Skin epidermis (tissue), 12 donors: ENCODE results near the gene CHTOP.
A peak's percentile ranks its signal among the peaks of the same experiment; 100 is the strongest.
"Not testable (repeated sequence)": the region's sequence is repeated elsewhere in the genome, so short reads cannot be mapped to it uniquely, and the experiment has no call there.

Experiments used
- H3K27ac ChIP-seq, 21 experiments: fragments of 200-600 bp; sonication (generic) in 11 of 21; one replicate each; pipeline ENCODE4 v1.5.0; 2020; ENCODE audit warnings: mild to moderate bottlenecking in 3 of 21, inconsistent platforms in 2 of 21, moderate library complexity in 2 of 21
- H3K4me3 ChIP-seq, 7 experiments: fragments of 200-600 bp; sonication (generic) in 2 of 7; one replicate each; pipeline ENCODE4 v1.5.0; 2020; ENCODE audit warnings: inconsistent platforms in 2 of 7, mild to moderate bottlenecking in 2 of 7, moderate library complexity in 1 of 7

CHTOP gene

GRCh38 chr1:153649863-153650235, 16.0 kb downstream of the CHTOP start:
- Histone ChIP-seq H3K4me3 (no peak overlapping the region), H3K27ac (peak overlapping the region in 1 of 21 experiments; percentile 55)

- Histone ChIP-seq H3K27ac (no peak overlapping the region), H3K4me3 (no peak overlapping the region)
These were observed 17.9 kb downstream of the CHTOP start for GRCh38 chr1:153651771-153652170.

- peak overlapping the region in 10 of 21 experiments; percentile 9 to 70 (median 39) for H3K27ac ChIP-seq
- H3K4me3 ChIP-seq, result no peak overlapping the region
These were observed 19.1 kb downstream of the CHTOP start for GRCh38 chr1:153652805-153653500.

- no peak overlapping the region for H3K27ac ChIP-seq
These were observed 21.5 kb downstream of the CHTOP start for GRCh38 chr1:153655333-153655732.

GRCh38 chr1:153658400-153659174, 24.7 kb downstream of the CHTOP start, which contains the start of gene SNAPIN:
TSS of gene SNAPIN (plus strand) at chr1:153658703. CDS start at chr1:153658744, 41 bp downstream.
- peak within 1 kb of the TSS in 20 of 21 experiments; percentile 83 to 98 (median 92) for H3K27ac ChIP-seq
- peak within 1 kb of the TSS; percentile 52 to 91 (median 70) for H3K4me3 ChIP-seq

More at GRCh38 chr1:153655333-153655732, 21.5 kb downstream of the CHTOP start:
- H3K4me3 ChIP-seq, result no peak overlapping the region

DNA sequence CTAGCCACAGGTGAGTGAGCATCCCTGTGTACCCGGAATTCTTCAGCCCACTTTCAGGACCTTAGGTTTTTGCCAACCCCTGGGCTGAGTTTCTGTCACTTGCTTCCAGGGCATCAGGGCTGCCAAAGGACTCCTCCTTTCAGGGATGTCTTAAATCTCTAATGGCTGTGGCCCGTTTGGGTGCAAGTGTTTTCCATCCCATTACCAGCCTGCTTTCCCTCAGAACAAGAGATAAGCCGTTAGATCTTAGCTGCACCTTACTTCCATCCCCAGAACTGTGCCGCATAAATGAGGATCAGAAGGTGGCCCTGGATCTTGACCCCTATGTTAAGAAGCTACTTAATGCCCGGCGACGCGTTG, 25.3 kb downstream of the CHTOP start:
- peak overlapping the region in 20 of 21 experiments; percentile 83 to 98 (median 92) for H3K27ac ChIP-seq
- H3K4me3 ChIP-seq, result peak overlapping the region; percentile 52 to 91 (median 70)

DNA sequence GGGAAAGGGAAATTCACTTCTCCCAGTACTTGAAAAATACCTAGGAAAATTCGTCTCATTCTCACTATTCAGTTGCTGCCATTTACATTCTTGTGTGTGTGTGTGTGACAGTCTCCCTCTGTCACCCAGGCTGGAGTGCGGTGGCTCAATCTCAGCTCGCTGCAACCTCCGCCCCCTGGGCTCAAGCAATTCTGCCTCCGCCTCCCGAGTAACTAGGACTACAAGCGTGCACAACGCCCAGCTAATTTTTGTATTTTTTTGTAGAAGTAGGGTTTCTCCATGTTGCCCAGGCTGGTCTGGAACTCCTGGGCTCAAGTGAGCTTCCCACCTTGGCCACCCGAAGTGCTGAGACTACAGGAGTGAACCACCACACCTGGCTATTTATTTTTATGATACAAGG, 25.8 kb downstream of the CHTOP start:
- peak overlapping the region in 14 of 21 experiments; percentile 88 to 98 (median 91) for H3K27ac ChIP-seq
- H3K4me3 ChIP-seq, result peak overlapping the region; percentile 52 to 91 (median 70)

GRCh38 chr1:153661111-153661708, 27.3 kb downstream of the CHTOP start:
- H3K27ac ChIP-seq, result no peak overlapping the region
- H3K4me3 ChIP-seq, result no peak overlapping the region

DNA sequence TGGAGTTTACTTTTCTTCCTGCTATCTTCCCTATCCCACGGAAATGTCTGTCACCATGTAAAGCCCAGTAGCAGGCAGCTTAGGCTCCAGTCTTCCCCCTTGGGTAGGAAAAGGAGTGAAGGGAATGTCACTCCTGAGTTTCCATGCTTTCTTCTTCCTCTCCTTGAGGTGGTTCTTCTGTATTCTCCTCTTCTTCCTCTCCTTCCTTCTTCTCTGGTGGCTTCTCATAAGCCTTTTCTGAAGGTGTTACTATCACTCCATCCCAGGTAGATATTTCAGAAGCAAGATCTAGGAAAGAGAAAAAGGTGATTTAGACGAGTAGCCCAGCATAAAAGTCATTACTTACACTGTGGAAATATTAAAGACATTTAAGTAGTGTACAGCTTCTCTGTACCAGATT, 28.4 kb downstream of the CHTOP start:
- Histone ChIP-seq H3K4me3 (no peak overlapping the region), H3K27ac (no peak overlapping the region)

DNA sequence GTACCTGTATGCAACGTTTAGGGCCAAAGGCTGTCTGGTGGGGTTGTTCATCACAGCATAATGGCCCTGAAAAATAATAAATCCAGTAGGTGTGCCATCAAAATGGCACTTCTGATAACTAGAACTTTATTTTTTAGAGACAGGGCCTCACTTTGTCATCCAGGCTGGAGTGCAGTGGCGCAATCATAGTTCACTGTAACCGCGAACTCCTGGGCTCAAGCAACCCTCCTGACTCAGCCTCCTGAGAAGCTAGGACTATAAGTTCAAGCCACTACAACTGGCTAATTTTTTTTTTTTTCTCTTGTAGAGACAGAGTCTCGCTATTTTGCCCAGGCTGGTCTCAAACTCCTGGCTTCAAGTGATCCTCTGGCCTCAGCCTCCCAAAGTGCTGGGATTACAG, 29.3 kb downstream of the CHTOP start:
- no peak overlapping the region for H3K27ac ChIP-seq
- H3K4me3 ChIP-seq, result no peak overlapping the region

- H3K4me3 ChIP-seq, result no peak overlapping the region
- H3K27ac ChIP-seq, result no peak overlapping the region
These were observed 33.6 kb downstream of the CHTOP start for GRCh38 chr1:153667439-153667838.

DNA sequence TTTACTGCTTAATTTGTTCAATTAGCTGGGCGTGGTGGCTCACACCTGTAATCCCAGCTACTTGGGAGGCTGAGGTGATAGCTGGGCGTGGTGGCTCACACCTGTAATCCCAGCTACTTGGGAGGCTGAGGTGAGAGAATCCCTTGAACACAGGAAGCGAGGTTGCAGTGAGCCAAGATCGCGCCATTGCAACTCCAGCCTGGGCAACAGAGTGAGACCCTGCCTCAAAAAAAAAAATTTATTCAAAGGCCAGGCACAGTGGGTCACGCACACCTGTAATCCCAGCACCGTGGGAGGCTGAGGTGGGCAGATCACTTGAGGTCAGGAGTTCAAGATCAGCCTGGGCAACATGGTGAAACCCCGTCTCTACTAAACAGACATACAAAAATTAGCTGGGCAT, 34.8 kb downstream of the CHTOP start:
- not testable (repeated sequence) for H3K27ac ChIP-seq

DNA sequence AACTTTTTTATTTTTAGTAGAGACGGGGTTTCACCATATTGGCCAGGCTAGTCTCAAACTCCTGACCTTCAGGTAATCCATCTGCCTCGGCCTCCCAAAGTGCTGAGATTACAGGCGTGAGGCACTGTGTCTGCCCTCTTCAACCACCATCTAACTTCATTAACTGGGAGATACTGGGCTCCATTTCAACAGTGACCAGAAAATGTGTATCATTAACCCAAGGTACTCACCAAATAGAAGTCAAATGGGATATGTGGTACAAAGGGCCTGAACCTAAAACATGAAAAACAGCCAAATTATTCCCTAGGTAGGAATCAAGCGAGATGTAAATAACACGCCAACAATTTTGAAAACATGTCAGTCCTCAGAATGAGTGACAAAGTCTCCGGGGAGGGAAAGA, 35.7 kb downstream of the CHTOP start:
- peak overlapping the region; percentile 54 to 96 (median 74) for H3K4me3 ChIP-seq
- H3K27ac ChIP-seq, result peak overlapping the region in 6 of 21 experiments; percentile 85 to 95 (median 90)

More for the DNA sequence above, 34.8 kb downstream of the CHTOP start:
- not testable (repeated sequence) for H3K4me3 ChIP-seq

GRCh38 chr1:153670257-153670858, 36.5 kb downstream of the CHTOP start:
- peak overlapping the region; percentile 54 to 96 (median 74) for H3K4me3 ChIP-seq
- peak overlapping the region; percentile 58 to 95 (median 86) for H3K27ac ChIP-seq

GRCh38 chr1:153670859-153671627, 37.2 kb downstream of the CHTOP start, which contains the start of gene ILF2:
TSS of gene ILF2 (minus strand) at chr1:153670993. CDS start at chr1:153670922, 71 bp downstream.
- Histone ChIP-seq H3K27ac (peak within 1 kb of the TSS; percentile 58 to 95 (median 86)), H3K4me3 (peak within 1 kb of the TSS; percentile 54 to 96 (median 74))

DNA sequence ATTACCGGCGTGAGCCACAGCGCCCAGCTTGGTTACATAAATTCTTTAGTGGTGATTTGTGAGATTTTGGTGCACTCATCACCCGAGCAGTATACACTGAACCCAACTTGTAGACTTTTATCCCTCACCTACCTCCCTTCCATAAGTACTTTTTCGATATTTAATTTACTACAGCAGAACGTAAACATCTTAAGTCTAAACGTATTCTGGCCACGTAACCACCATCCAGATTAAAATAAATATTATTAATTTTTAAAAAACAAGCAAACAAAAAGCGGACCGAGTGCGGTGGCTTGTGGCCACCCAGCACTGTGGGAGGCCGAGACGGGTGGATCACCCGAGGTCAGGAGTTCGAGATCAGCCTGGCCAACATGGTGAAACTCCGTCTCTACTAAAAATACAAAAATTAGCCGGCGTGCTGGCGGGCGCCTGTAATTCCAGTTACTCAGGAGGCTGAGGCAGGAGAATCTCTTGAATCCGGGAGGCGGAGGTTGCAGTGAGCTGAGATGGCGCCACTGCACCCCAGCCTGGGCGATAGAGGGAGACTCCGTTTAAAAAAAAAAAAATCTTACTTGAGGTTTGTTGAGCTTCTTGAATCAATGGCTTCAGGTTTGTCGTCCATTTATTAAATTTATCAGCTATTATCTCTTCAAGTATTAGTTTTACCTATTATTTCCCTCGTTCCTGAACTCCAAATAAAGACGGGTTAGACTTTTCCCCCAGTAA, 37.9 kb downstream of the CHTOP start:
- H3K27ac ChIP-seq, result peak overlapping the region in 19 of 21 experiments; percentile 16 to 86 (median 74)
- peak overlapping the region; percentile 29 to 96 (median 70) for H3K4me3 ChIP-seq

DNA sequence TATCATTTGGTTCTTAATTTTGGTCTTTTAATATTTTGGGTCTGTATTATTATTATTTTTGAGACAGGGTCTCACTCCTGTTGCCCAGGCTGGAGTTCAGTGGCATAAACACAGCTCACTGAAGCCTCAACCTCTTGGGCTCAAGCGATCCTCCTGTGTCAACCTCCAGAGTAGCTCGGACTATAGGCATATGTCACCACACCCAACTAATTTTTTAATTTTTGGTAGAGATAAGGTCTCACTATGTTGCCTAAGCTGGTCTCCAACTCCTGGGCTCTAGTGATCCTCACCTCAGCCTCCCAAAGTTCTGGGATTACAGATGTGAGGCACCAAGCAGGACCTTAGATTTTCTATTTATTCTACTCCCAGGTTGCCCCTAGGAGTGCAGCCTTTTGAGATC, 39.6 kb downstream of the CHTOP start:
- no peak overlapping the region for H3K4me3 ChIP-seq
- no peak overlapping the region for H3K27ac ChIP-seq
